Motor neuron (in vitro differentiated cells): ENCODE measurements around the gene NME4. TPM values are rescaled to one million over a fixed set of nuclear protein-coding genes. Genes with fewer than 3 reads are reported as not detected.
"Not testable (repeated sequence)": the region's sequence is repeated elsewhere in the genome, so short reads cannot be mapped to it uniquely, and the experiment has no call there.

Experiments
- ATAC-seq, 8 experiments: fragments of 200-7000 bp; cut with Tn5 transposase; replicated peaks in 6 of 8; 2 replicates each; pipeline ENCODE4 v1.8.0; 2021; ENCODE audit warnings: mild to moderate bottlenecking in 8 of 8, moderate library complexity in 8 of 8
- H3K27ac ChIP-seq, 2 donors: fragments of 250-450 bp; sonication (Bioruptor Pico); 2 replicates each; pipeline ENCODE4 v1.9.0; 2021; ENCODE audit warnings: antibody characterized with exemption in 2 of 2, mild to moderate bottlenecking in 2 of 2, moderate library complexity in 1 of 2
- H3K4me1 ChIP-seq, 2 donors: fragments of 250-450 bp; sonication (Bioruptor Pico); replicated peaks in 1 of 2; 2 replicates each; pipeline ENCODE4 v1.6.1; 2021; ENCODE audit warnings: antibody characterized with exemption in 2 of 2, mild to moderate bottlenecking in 2 of 2, moderate library complexity in 1 of 2
- H3K4me3 ChIP-seq, 5 donors: fragments of 250-450 bp; sonication (Bioruptor Pico); 2 replicates each; pipeline ENCODE4 v1.9.0; 2021; ENCODE audit warnings: antibody characterized with exemption in 5 of 5, mild to moderate bottlenecking in 5 of 5, moderate library complexity in 4 of 5
- WGBS, 10 experiments: fragments of 450-650 bp; shearing (Covaris generic); methylation state at CpG; one replicate each; pipeline ENCODE4 v1.0.0; 2022; 5-methylcytosine and 5-hydroxymethylcytosine counted together
- in situ Hi-C, 9 experiments: fragments of 400-800 bp; cut with MboI; loops; one replicate each; pipeline ENCODE4 v1.15.0; 2021; ENCODE audit warnings: low sequenced_read_pairs in 9 of 9, low pct_unique_long_range_greater_than_20kb in 2 of 9; ENCODE audit not compliant: unreplicated experiment in 9 of 9
- total RNA-seq, 8 experiments: library from RNA; unstranded; fragments of 300-600 nt; gene quantifications; 2 replicates each; pipeline versions ENCODE4 v1.2.3 to v1.2.4, GENCODE V29; 2022

Gene NME4
- total RNA-seq, 8 experiments from 2014 or later, result 24.9 to 88.9 (median 54.0) TPM

- H3K4me3 ChIP-seq, result peak within 1 kb of the TSS; percentile 51 to 96 (median 93)
- peak; percentile 61 to 75 (median 70) for ATAC-seq
- 0 to 12% methylated on average over 5 to 6 of the region's 123 CpGs; no CpG with 5 or more reads in 8 of the 10 experiments for WGBS, 10 experiments
- H3K27ac ChIP-seq, result peak within 1 kb of the TSS; percentile 47 to 58
- in situ Hi-C loops, result no loop called here
- peaks cover 30 to 33% of the 10 kb centered on the region in 2 donors for H3K4me1 ChIP-seq
Measured at GRCh38 chr16:381789-382717, 14.9 kb upstream of the NME4 start, which contains the start of gene PGAP6. Gene PGAP6, minus strand, starts transcription at chr16:381978. Its CDS starts 157 bp downstream, at chr16:381821.

DNA sequence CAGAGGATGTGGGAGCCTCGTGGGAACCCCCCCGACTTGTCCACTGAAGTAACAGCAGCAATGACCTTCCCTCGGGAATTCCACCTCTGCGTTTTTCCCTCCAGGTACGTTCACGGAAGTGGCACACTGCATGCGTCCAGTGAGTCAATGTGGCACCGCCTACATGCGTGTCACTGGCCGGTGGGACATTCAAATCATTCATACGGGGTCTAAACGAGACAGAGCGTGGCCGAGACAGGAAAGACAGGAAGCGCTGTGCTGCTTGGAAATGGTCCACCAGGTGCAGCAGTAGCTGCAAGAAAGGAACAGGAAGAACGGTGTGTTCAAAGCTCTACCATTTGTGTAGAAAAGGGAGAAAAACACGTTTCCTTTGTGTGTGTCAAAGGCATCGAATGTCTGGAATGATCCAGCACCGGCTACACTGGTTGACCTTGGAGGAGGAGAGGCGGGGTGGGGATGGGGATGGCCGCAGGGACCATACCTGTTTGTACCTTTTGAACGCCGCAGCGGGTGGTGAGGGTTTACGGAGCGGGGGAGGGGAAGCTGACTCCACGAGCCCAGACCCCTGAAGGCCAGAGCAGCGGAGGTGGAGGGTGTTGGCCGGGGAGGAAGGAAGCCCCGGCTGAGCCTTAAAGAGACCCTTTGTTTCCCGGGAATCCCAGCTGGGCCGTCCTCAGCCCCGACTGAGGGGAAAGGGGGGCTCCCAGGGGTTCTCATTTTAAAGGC lies 13.5 kb upstream of the NME4 start:
- Histone ChIP-seq H3K27ac (peak overlapping the region in 1 of 2 donors; percentile 12), H3K4me1 (peaks cover 45 to 46% of the 10 kb centered on the region in 2 donors), H3K4me3 (peak overlapping the region in 4 of 5 donors; percentile 51 to 96 (median 94))
- 8 to 70% (median 29%) methylated on average over 1 to 18 of the region's 33 CpGs; no CpG with 5 or more reads in 2 of the 10 experiments for WGBS, 10 experiments
- peak in 4 of 8 experiments; percentile 10 to 27 (median 12) for ATAC-seq
- in situ Hi-C loops, result no loop called here

DNA sequence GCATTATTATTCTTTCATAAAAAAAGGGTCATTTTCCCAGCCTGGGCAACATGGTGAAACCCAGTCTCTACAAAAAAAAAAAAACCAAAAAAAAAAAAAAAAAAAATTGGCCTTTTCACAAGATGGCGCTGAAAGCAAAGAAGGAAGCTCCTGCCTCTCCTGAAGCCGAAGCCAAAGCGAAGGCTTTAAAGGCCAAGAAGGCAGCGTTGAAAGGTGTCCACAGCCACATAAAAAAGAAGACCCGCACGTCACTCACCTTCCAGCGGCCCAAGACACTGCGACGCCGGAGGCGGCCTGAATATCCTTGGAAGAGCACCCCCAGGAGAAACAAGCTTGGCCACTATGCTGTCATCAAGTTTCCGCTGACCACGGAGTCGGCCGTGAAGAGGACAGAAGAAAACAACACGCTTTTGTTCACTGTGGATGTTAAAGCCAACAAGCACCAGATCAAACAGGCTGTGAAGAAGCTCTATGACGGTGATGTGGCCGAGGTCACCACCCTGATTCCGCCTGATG lies 10.3 kb upstream of the NME4 start:
- H3K4me1 ChIP-seq, result peaks cover 37 to 39% of the 10 kb centered on the region in 2 donors

GRCh38 chr16:387761-388666 lies 9.0 kb upstream of the NME4 start:
- H3K4me1 ChIP-seq, result peaks cover 32 to 35% of the 10 kb centered on the region in 2 donors
- H3K4me3 ChIP-seq, in situ Hi-C loops: not testable (repeated sequence)
- H3K27ac ChIP-seq, result peak overlapping the region; percentile 49 to 60
- 7 to 69% (median 60%) methylated on average over 1 to 14 of the region's 20 CpGs for WGBS, 10 experiments
- peak in 3 of 8 experiments; percentile 17 to 33 (median 25) for ATAC-seq

More for the DNA sequence above, 10.3 kb upstream of the NME4 start:
- Histone ChIP-seq H3K4me3 (no peak overlapping the region), H3K27ac (peak overlapping the region; percentile 29 to 64)
- in situ Hi-C loops, result no loop called here
- WGBS, 10 experiments, result 18 to 100% (median 75%) methylated on average over 1 to 19 of the region's 19 CpGs
- peak in 1 of 8 experiments; percentile 4 for ATAC-seq

GRCh38 chr16:389352-389751 lies 7.6 kb upstream of the NME4 start:
- Histone ChIP-seq H3K27ac (no peak overlapping the region), H3K4me1 (peaks cover 22 to 24% of the 10 kb centered on the region in 2 donors), H3K4me3 (no peak overlapping the region)
- no peak for ATAC-seq
- in situ Hi-C loops, result no loop called here
- 82 to 92% (median 90%) methylated on average over 2 to 5 of the region's 10 CpGs; no CpG with 5 or more reads in 6 of the 10 experiments for WGBS, 10 experiments

- in situ Hi-C loops, result no loop called here
Measured at GRCh38 chr16:391885-392335, 5.1 kb upstream of the NME4 start.

GRCh38 chr16:392450-393030 lies 4.5 kb upstream of the NME4 start:
- in situ Hi-C loops, result no loop called here
- Histone ChIP-seq H3K4me1 (peaks cover 12 to 16% of the 10 kb centered on the region in 2 donors), H3K27ac (no peak overlapping the region), H3K4me3 (no peak overlapping the region)
- no peak for ATAC-seq
- WGBS, 10 experiments, result 67 to 100% (median 98%) methylated on average over 1 to 5 of the region's 7 CpGs; no CpG with 5 or more reads in 2 of the 10 experiments

More at GRCh38 chr16:391885-392335, 5.1 kb upstream of the NME4 start:
- Histone ChIP-seq H3K4me3 (no peak overlapping the region), H3K4me1 (peaks cover 19 to 22% of the 10 kb centered on the region in 2 donors), H3K27ac (no peak overlapping the region)
- ATAC-seq, result peak in 6 of 8 experiments; percentile 10 to 90 (median 51)
- WGBS, 10 experiments, result 0 to 100% (median 91%) methylated on average over 1 to 3 of the region's 7 CpGs; no CpG with 5 or more reads in 4 of the 10 experiments

GRCh38 chr16:396199-396598 lies 800 bp upstream of the NME4 start:
- no peak for ATAC-seq
- H3K4me1 ChIP-seq, result peaks cover 12% of the 10 kb centered on the region in 2 donors
- peak overlapping the region; percentile 53 to 68 (median 59) for H3K4me3 ChIP-seq
- 14 to 63% (median 34%) methylated on average over 1 to 3 of the region's 3 CpGs; no CpG with 5 or more reads in 3 of the 10 experiments for WGBS, 10 experiments
- in situ Hi-C loops, result no loop called here
- H3K27ac ChIP-seq, result peak overlapping the region in 1 of 2 donors; percentile 88

DNA sequence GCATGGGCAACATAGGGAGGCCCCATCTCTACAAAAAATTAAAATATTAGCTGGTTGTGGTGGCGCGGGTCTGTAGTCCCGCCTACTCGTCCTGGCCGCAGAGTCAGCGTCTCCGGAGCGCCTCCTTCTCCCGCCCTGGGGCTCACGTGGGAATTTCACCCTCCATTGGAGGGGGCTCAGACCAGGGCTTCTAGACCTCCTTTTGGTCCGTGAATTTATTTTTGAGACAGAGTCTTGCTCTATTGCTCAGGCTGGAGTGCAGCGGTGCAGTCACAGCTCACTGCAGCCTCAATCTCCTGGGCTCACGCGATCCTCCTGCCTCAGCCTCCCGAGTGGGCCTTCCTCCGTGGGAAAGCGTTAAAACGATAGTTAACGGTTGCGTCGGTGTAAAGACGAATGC lies 394 bp upstream of the NME4 start:
- Histone ChIP-seq H3K4me3 (peak overlapping the region; percentile 53 to 68 (median 59)), H3K27ac (peak overlapping the region in 1 of 2 donors; percentile 88), H3K4me1 (peaks cover 12% of the 10 kb centered on the region in 2 donors)
- peak; percentile 7 to 58 (median 32) for ATAC-seq
- in situ Hi-C loops, result no loop called here
- 3 to 22% (median 14%) methylated on average over 1 to 16 of the region's 22 CpGs; no CpG with 5 or more reads in 4 of the 10 experiments for WGBS, 10 experiments

- peaks cover 12% of the 10 kb centered on the region in 2 donors for H3K4me1 ChIP-seq
- WGBS, 10 experiments, result 0 to 50% (median 20%) methylated on average over 1 to 5 of the region's 29 CpGs; no CpG with 5 or more reads in 7 of the 10 experiments
- peak overlapping the region; percentile 36 to 75 for H3K27ac ChIP-seq
- peak; percentile 8 to 65 (median 52) for ATAC-seq
- peak overlapping the region in 4 of 5 donors; percentile 14 to 68 (median 44) for H3K4me3 ChIP-seq
- in situ Hi-C loops, result no loop called here
Measured at GRCh38 chr16:397736-398332, 835 bp downstream of the NME4 start.
